Activated naive CD8-positive, alpha-beta T cell (primary cell): Measurements from ENCODE around the gene DSC1.

Source experiments
- H3K27ac Mint-ChIP-seq: one replicate; pipeline ENCODE4 v1.8.0; 2021; ENCODE audit warnings: mixed read lengths
- H3K27me3 Mint-ChIP-seq: one replicate; pipeline ENCODE4 v1.8.0; 2021; ENCODE audit warnings: mixed read lengths
- H3K36me3 Mint-ChIP-seq: one replicate; pipeline ENCODE4 v1.8.0; 2021; ENCODE audit warnings: mixed read lengths
- H3K4me1 Mint-ChIP-seq: one replicate; pipeline ENCODE4 v1.8.0; 2021; ENCODE audit warnings: low read depth, mixed read lengths
- H3K4me3 Mint-ChIP-seq: one replicate; pipeline ENCODE4 v1.8.0; 2021; ENCODE audit warnings: mild to moderate bottlenecking, mixed read lengths
- H3K9me3 Mint-ChIP-seq: one replicate; pipeline ENCODE4 v1.8.0; 2021; ENCODE audit warnings: low read depth, mixed read lengths

DSC1 gene

GRCh38 chr18:31101183-31102024, 61.3 kb downstream of the DSC1 start:
- peaks cover 1% of the 10 kb centered on the region for H3K4me1 Mint-ChIP-seq
- H3K27me3 Mint-ChIP-seq = peaks cover 19% of the 10 kb centered on the region
- H3K36me3 Mint-ChIP-seq = peaks cover 2% of the 10 kb centered on the region
- no peaks in the 10 kb centered on the region for H3K9me3 Mint-ChIP-seq
- H3K27ac Mint-ChIP-seq = no peak overlapping the region
- peak overlapping the region; percentile 63 for H3K4me3 Mint-ChIP-seq

GRCh38 chr18:31100436-31101182, 62.0 kb downstream of the DSC1 start:
- Mint-ChIP-seq H3K36me3 (peaks cover 2% of the 10 kb centered on the region), H3K4me1 (peaks cover 1% of the 10 kb centered on the region), H3K27me3 (peaks cover 19% of the 10 kb centered on the region), H3K27ac (no peak overlapping the region), H3K9me3 (no peaks in the 10 kb centered on the region), H3K4me3 (peak overlapping the region; percentile 63)

- Mint-ChIP-seq H3K36me3 (peaks cover 2% of the 10 kb centered on the region), H3K4me1 (peaks cover 1% of the 10 kb centered on the region), H3K9me3 (peaks cover 4% of the 10 kb centered on the region), H3K27ac (no peak overlapping the region), H3K27me3 (peaks cover 19% of the 10 kb centered on the region), H3K4me3 (no peak overlapping the region)
Observed at GRCh38 chr18:31099450-31100230, 63.0 kb downstream of the DSC1 start.

DNA sequence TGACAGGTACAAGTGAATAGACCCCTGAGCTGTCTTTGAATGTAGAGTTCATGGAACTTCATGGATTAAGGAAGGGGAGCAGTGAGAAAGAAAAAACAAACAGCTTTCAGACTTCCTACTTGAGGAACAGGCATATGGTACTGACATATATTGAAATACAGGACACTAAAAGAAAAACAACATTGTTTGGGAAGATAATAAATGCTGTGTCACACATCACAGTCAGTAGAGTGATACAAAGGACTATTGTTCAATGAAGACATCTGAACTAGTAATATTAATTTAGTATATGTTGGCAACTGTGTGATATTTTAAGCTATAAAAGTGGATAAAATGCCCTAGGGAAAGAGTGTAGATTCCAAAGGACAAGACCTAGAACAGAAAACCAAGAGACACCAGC, 63.8 kb downstream of the DSC1 start:
- H3K36me3 Mint-ChIP-seq = peaks cover 2% of the 10 kb centered on the region
- peaks cover 1% of the 10 kb centered on the region for H3K4me1 Mint-ChIP-seq

GRCh38 chr18:31097666-31098065, 65.0 kb downstream of the DSC1 start:
- no peak overlapping the region for H3K4me3 Mint-ChIP-seq
- H3K27me3 Mint-ChIP-seq = peaks cover 17% of the 10 kb centered on the region
- peaks cover 4% of the 10 kb centered on the region for H3K9me3 Mint-ChIP-seq
- peaks cover 1% of the 10 kb centered on the region for H3K4me1 Mint-ChIP-seq
- H3K27ac Mint-ChIP-seq = no peak overlapping the region
- H3K36me3 Mint-ChIP-seq = peaks cover 2% of the 10 kb centered on the region

More for the DNA sequence above, 63.8 kb downstream of the DSC1 start:
- Mint-ChIP-seq H3K9me3 (peaks cover 4% of the 10 kb centered on the region), H3K27me3 (peaks cover 19% of the 10 kb centered on the region), H3K27ac (no peak overlapping the region), H3K4me3 (no peak overlapping the region)

DNA sequence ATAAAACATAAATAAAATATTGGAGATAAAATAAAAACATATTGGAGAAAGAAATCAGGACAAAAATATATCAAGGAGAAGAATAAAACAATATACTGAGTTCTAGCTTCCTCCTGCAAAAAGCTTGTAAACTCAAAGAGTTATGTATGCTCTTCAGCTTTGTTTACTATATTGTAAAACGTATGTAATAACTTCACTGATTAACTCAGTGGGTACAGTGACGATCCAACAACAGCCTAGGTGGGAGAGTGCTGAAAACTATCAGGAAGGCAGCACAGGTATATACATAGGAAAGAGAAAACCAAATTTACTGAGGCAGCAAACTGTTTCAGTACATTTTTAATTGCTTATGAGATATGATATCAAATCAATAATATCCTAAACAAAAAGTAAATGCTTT, 68.8 kb downstream of the DSC1 start:
- Mint-ChIP-seq H3K4me3 (no peak overlapping the region), H3K36me3 (no peaks in the 10 kb centered on the region), H3K27me3 (peaks cover 3% of the 10 kb centered on the region), H3K27ac (no peak overlapping the region), H3K9me3 (peaks cover 4% of the 10 kb centered on the region), H3K4me1 (no peaks in the 10 kb centered on the region)

GRCh38 chr18:31093294-31093693, 69.4 kb downstream of the DSC1 start:
- no peak overlapping the region for H3K4me3 Mint-ChIP-seq
- H3K27me3 Mint-ChIP-seq = no peaks in the 10 kb centered on the region
- no peaks in the 10 kb centered on the region for H3K4me1 Mint-ChIP-seq
- H3K9me3 Mint-ChIP-seq = peaks cover 4% of the 10 kb centered on the region
- H3K27ac Mint-ChIP-seq = no peak overlapping the region
- H3K36me3 Mint-ChIP-seq = no peaks in the 10 kb centered on the region

- no peaks in the 10 kb centered on the region for H3K27me3 Mint-ChIP-seq
- no peaks in the 10 kb centered on the region for H3K36me3 Mint-ChIP-seq
- H3K4me1 Mint-ChIP-seq = no peaks in the 10 kb centered on the region
- no peak overlapping the region for H3K4me3 Mint-ChIP-seq
- peaks cover 4% of the 10 kb centered on the region for H3K9me3 Mint-ChIP-seq
- H3K27ac Mint-ChIP-seq = no peak overlapping the region
Observed at GRCh38 chr18:31091350-31091749, 71.3 kb downstream of the DSC1 start.

GRCh38 chr18:31088532-31088931, 74.1 kb downstream of the DSC1 start:
- no peak overlapping the region for H3K4me3 Mint-ChIP-seq
- no peaks in the 10 kb centered on the region for H3K4me1 Mint-ChIP-seq
- no peaks in the 10 kb centered on the region for H3K9me3 Mint-ChIP-seq
- H3K27me3 Mint-ChIP-seq = no peaks in the 10 kb centered on the region
- no peak overlapping the region for H3K27ac Mint-ChIP-seq
- no peaks in the 10 kb centered on the region for H3K36me3 Mint-ChIP-seq

GRCh38 chr18:31079973-31080372, 82.7 kb downstream of the DSC1 start:
- no peaks in the 10 kb centered on the region for H3K36me3 Mint-ChIP-seq
- peaks cover 7% of the 10 kb centered on the region for H3K9me3 Mint-ChIP-seq
- H3K4me3 Mint-ChIP-seq = no peak overlapping the region
- peaks cover 2% of the 10 kb centered on the region for H3K27me3 Mint-ChIP-seq
- no peak overlapping the region for H3K27ac Mint-ChIP-seq
- H3K4me1 Mint-ChIP-seq = no peaks in the 10 kb centered on the region
